Kidney epithelial cell (primary cell): Measurements from ENCODE around the gene GPSM1. TPM values are rescaled to one million over a fixed set of nuclear protein-coding genes. Genes with fewer than 3 reads are reported as not detected.

Source experiments
- DNase-seq: peaks from one replicate; pipeline ENCODE4 v3.0.0-alpha.2; 2010; ENCODE audit warnings: low read depth
- H3K27me3 ChIP-seq: 2 replicates; pipeline ENCODE4 v1.6.0; 2011; ENCODE audit warnings: low read length; ENCODE audit not compliant: control insufficient read depth, insufficient read depth
- H3K36me3 ChIP-seq: 2 replicates; pipeline ENCODE4 v1.5.1; 2011; ENCODE audit warnings: low read length; ENCODE audit not compliant: control insufficient read depth, insufficient read depth
- H3K4me3 ChIP-seq: 2 replicates; pipeline ENCODE4 v1.5.1; 2011; ENCODE audit warnings: low read depth, mild to moderate bottlenecking, control low read depth, low read length
- total RNA-seq: library from RNA; depleted of rRNA; stranded (reverse); fragments of >200 nt; gene quantifications from 2 replicates; pipeline ENCODE4 v1.2.3, GENCODE V29; 2015
- TF ChIP-seq, protein P1 (sequence below): IDR thresholded peaks from 2 replicates; pipeline ENCODE4 v1.5.1; 2011; ENCODE audit warnings: mild to moderate bottlenecking, moderate library complexity, low read length, control low read depth, inconsistent platforms; ENCODE audit not compliant: insufficient read depth, poor library complexity, severe bottlenecking

GPSM1 gene
- total RNA-seq, 1 donor from 2014 or later, result 31.8 TPM

DNA sequence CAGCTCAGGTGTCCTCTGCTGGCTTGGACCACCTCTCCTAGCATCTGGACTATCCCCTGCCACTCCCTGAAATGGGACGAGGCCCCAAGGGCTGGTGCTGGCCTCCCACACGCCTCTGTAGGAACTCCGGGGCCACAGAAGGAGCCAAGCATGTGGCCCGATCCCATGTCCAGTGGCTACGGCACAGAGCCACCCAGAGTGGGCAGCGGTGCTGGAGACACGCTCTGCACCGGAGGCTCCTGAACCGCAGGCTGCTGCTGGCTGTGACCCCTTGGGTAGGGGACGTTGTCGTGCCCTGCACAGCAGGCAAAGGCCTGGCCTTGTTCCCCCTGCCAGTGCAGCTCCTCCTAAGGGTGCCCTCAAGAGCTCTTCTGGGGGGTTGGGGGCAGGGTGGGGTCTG lies 52.6 kb downstream of the GPSM1 start:
- no peak for DNase-seq
- TF ChIP-seq, protein P1, sequence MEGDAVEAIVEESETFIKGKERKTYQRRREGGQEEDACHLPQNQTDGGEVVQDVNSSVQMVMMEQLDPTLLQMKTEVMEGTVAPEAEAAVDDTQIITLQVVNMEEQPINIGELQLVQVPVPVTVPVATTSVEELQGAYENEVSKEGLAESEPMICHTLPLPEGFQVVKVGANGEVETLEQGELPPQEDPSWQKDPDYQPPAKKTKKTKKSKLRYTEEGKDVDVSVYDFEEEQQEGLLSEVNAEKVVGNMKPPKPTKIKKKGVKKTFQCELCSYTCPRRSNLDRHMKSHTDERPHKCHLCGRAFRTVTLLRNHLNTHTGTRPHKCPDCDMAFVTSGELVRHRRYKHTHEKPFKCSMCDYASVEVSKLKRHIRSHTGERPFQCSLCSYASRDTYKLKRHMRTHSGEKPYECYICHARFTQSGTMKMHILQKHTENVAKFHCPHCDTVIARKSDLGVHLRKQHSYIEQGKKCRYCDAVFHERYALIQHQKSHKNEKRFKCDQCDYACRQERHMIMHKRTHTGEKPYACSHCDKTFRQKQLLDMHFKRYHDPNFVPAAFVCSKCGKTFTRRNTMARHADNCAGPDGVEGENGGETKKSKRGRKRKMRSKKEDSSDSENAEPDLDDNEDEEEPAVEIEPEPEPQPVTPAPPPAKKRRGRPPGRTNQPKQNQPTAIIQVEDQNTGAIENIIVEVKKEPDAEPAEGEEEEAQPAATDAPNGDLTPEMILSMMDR, result no peak
- H3K4me3 ChIP-seq, result no peak overlapping the region
- no peaks in the 10 kb centered on the region for H3K27me3 ChIP-seq
- H3K36me3 ChIP-seq, result peaks cover 4% of the 10 kb centered on the region

DNA sequence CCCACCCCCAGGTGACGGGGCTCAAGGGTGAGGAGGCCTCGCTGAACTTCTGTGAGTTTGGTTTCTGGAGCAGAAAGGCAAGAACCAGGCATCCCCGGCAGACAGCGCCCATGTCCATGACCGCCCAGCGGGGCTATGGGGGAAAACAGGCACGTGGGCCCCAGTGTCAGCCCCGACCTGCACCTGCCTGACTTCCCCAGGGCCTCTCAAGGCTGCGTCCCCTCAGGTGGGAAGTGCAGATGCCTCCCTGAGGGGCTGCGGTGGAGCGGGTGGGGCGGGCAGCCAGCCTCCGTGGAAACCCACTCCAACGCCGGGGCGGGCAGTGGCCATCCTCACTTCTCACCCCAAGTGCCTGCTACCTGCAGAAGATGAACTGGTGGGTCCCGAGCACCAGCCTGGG lies 53.0 kb downstream of the GPSM1 start:
- Histone ChIP-seq H3K36me3 (peaks cover 4% of the 10 kb centered on the region), H3K4me3 (no peak overlapping the region), H3K27me3 (no peaks in the 10 kb centered on the region)
- no peak for DNase-seq
- TF ChIP-seq, protein P1, result no peak

DNA sequence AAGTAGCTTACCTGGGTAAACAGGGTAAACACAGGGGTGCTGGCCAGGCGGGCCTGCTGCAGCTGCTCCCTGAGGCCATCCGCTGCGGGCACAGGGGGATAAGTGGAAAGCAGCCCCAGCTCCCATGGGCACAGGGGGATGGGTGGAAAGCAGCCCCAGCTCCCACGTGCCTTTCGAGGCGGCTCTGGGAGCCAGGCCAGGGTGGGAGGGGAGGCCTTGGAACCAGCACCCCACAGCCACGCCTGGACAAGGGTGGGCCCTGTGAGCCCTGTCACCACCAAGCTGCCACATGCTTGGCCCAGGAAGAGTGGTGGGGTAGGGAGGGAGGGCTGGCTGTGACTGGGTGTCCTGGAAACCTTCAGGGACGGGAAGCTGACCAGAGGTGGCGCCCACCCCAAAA lies 54.0 kb downstream of the GPSM1 start:
- peaks cover 4% of the 10 kb centered on the region for H3K36me3 ChIP-seq
- TF ChIP-seq, protein P1, result no peak
- no peaks in the 10 kb centered on the region for H3K27me3 ChIP-seq
- no peak overlapping the region for H3K4me3 ChIP-seq
- DNase-seq, result no peak

DNA sequence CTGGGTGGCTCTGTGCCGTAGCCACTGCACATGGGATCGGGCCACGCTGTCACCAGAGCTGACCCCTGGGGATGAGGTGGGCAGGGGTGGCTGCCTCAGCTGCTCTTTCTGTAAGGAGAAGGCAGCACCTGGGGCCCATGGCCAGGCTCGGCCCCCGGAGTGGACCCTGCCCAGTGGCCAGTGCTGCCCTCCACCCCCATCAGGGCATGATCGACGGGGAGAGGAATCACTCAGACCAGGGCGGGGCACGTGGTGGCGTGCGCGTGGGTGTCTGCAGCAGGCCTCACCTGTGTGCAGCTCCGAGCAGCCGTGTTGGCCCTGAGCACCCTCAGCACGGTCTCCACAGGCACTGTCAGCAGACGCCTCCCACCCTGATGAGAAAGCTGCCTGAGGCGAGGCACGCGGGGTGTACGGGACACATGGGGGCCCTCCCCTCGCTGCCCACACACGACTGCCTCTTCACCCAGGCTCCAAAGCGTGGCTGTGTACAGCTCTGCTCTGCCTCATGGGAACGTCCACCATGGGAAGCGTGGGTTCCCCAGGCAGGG lies 54.7 kb downstream of the GPSM1 start:
- peaks cover 4% of the 10 kb centered on the region for H3K36me3 ChIP-seq
- H3K27me3 ChIP-seq, result no peaks in the 10 kb centered on the region
- no peak for DNase-seq

DNA sequence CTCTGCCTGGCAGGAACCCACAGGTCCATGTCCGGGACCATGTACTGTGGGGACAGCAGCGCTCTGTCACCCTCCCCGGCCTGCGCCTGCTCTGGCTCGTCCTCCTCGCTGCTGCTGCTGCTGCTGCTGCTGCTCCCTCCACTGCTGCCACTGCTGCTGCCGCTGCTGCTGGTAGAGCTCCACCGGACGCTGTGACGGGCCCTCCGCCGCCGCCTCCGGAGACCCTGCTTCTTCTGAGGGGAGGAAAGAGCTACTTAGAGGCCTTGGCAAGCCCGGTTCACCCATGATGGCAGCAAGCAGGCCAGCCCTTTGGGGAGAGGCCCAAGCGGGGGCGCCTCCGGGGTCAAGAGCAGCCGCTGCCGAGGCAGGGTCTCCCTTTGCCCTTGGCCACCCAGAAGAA lies 56.1 kb downstream of the GPSM1 start:
- no peak for DNase-seq
- Histone ChIP-seq H3K4me3 (no peak overlapping the region), H3K36me3 (peaks cover 6% of the 10 kb centered on the region), H3K27me3 (no peaks in the 10 kb centered on the region)
- TF ChIP-seq, protein P1, result no peak

More for the DNA sequence above, 54.7 kb downstream of the GPSM1 start:
- no peak overlapping the region for H3K4me3 ChIP-seq
- TF ChIP-seq, protein P1, result no peak

DNA sequence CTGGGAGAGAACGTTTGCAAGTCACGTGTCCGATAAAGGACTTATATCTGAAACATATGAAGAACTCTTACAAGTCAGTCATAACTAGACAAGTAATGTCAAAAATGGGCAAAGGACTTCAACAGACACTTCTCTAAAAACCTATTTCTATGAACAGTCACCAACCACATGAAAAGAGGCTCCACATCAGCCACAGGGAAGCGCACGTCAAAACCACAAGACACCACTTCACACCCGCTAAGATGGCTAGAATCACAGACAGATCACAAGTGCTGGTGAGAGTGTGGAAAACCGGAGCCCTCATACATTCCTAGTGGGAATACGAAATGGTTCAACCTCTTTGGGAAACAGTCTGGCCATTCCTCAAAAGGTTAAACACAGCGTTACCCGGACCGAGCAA lies 57.7 kb downstream of the GPSM1 start:
- Histone ChIP-seq H3K36me3 (peaks cover 4% of the 10 kb centered on the region), H3K27me3 (no peaks in the 10 kb centered on the region), H3K4me3 (no peak overlapping the region)
- TF ChIP-seq, protein P1, result no peak
- no peak for DNase-seq
